ENCODE data around the gene SESN2. TPM values are rescaled to one million over a fixed set of nuclear protein-coding genes. Genes with fewer than 3 reads are reported as not detected.
A peak's percentile ranks its signal among the peaks of the same experiment; 100 is the strongest.

SESN2 gene
- total RNA-seq, 1 donor from 2014 or later: 23.2 TPM

GRCh38 chr1:28249013-28249865 lies 10.1 kb upstream of the SESN2 start:
- DNase-seq (ENCODE audit: low spot score): peak; percentile 88

- no peak for DNase-seq (ENCODE audit: low spot score)
These were observed 9.4 kb upstream of the SESN2 start for GRCh38 chr1:28249866-28250295.

- DNase-seq (ENCODE audit: low spot score): no peak
These were observed 3.0 kb upstream of the SESN2 start for GRCh38 chr1:28256197-28256827.

- no peak for DNase-seq (ENCODE audit: low spot score)
These were observed 1.6 kb upstream of the SESN2 start for GRCh38 chr1:28257736-28258135.

- no peak for DNase-seq (ENCODE audit: low spot score)
These were observed 578 bp upstream of the SESN2 start for GRCh38 chr1:28258628-28259251.

GRCh38 chr1:28259934-28260802 lies 850 bp downstream of the SESN2 start:
- DNase-seq (ENCODE audit: low spot score): peak; percentile 91

GRCh38 chr1:28260803-28261174 lies 1.5 kb downstream of the SESN2 start:
- no peak for DNase-seq (ENCODE audit: low spot score)

- no peak for DNase-seq (ENCODE audit: low spot score)
These were observed 5.6 kb downstream of the SESN2 start for GRCh38 chr1:28264897-28265296.

GRCh38 chr1:28265577-28265976 lies 6.3 kb downstream of the SESN2 start:
- no peak for DNase-seq (ENCODE audit: low spot score)

- no peak for DNase-seq (ENCODE audit: low spot score)
These were observed 7.6 kb downstream of the SESN2 start for GRCh38 chr1:28266920-28267322.

- no peak for DNase-seq (ENCODE audit: low spot score)
These were observed 8.3 kb downstream of the SESN2 start for GRCh38 chr1:28267633-28268032.

GRCh38 chr1:28269529-28269928 lies 10.2 kb downstream of the SESN2 start:
- no peak for DNase-seq (ENCODE audit: low spot score)

GRCh38 chr1:28272215-28272852 lies 13.0 kb downstream of the SESN2 start:
- no peak for DNase-seq (ENCODE audit: low spot score)

- no peak for DNase-seq (ENCODE audit: low spot score)
These were observed 14.0 kb downstream of the SESN2 start for GRCh38 chr1:28273216-28273860.

GRCh38 chr1:28278763-28279162 lies 19.4 kb downstream of the SESN2 start:
- no peak for DNase-seq (ENCODE audit: low spot score)

- DNase-seq (ENCODE audit: low spot score): no peak
These were observed 20.4 kb downstream of the SESN2 start for GRCh38 chr1:28279721-28280120.

- no peak for DNase-seq (ENCODE audit: low spot score)
These were observed 21.2 kb downstream of the SESN2 start for GRCh38 chr1:28280501-28280900.

GRCh38 chr1:28280977-28281381 lies 21.7 kb downstream of the SESN2 start:
- DNase-seq (ENCODE audit: low spot score): no peak

- DNase-seq (ENCODE audit: low spot score): no peak
These were observed 22.5 kb downstream of the SESN2 start for GRCh38 chr1:28281608-28282425.
